HG03097 (cell line): ENCODE results near the gene TUBD1.
A peak's percentile ranks its signal among the peaks of the same experiment; 100 is the strongest.

Experiments
- ATAC-seq: cut with Tn5 transposase; IDR thresholded peaks from one replicate; pipeline ENCODE4 v1.9.1; 2021; ENCODE audit not compliant: unreplicated experiment, low FRiP score

Gene TUBD1

GRCh38 chr17:59827721-59828477, 64.8 kb downstream of the TUBD1 start:
- peak; percentile 20 for ATAC-seq

GRCh38 chr17:59826706-59827453, 65.9 kb downstream of the TUBD1 start:
- no peak for ATAC-seq

- ATAC-seq: no peak
Observed at GRCh38 chr17:59825533-59826322, 67.0 kb downstream of the TUBD1 start.

DNA sequence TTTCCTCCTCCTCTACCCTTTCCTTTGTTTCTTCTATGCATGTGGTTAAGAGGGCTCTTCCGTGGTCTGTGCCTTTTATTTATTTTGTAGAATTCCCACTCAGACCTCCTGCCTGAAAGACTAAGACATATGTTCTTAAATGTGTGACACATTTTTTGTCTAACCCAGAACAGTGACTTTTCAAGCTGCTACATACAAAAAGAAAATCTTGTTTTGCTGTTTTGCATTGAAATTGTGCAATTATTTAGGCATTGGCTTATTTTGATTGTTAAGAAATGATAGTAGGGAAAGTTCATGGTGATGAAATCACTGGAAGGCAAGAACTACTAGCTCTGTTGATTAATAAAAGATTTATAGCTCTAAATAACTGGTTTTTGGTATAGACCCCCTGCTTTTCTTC, 76.8 kb downstream of the TUBD1 start:
- ATAC-seq: no peak

DNA sequence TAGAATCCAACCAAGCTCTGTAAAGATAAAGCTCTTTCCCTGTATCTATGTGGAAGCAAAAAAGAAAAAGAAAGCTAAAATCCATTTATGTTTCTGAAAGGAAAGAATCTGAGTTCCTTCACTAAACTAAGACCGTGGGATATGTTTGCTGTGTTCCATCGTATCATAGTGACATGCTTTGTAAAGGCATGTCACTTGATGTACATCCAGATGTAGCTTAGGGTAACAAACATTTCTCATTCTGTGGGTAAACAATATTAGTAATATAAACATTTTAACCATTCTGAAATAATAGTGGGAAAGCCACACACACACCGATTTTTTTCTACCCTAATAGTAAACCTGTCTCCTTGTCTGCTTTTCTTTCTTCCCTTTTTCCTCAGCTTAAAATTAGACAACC, 78.1 kb downstream of the TUBD1 start:
- ATAC-seq: no peak

GRCh38 chr17:59814276-59814675, 78.5 kb downstream of the TUBD1 start:
- no peak for ATAC-seq

DNA sequence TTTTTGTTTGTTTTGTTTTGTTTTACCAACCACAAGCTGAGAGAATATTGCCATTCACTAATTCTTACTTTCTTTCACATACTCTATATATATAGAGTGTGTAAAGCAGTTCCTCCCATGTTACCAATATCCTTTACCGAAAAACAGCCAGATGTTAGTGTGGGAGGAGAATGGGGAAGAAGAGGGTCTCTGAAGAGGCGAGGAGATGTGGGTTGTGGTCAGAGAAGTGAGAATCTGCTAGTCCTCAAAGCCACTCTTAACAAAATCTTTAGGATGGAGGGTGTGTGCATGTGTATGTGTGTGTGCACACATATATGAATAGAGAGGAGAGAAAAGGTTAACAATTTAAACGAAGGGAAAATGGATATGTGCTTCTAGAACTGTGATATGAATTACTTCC, 80.6 kb downstream of the TUBD1 start:
- no peak for ATAC-seq

DNA sequence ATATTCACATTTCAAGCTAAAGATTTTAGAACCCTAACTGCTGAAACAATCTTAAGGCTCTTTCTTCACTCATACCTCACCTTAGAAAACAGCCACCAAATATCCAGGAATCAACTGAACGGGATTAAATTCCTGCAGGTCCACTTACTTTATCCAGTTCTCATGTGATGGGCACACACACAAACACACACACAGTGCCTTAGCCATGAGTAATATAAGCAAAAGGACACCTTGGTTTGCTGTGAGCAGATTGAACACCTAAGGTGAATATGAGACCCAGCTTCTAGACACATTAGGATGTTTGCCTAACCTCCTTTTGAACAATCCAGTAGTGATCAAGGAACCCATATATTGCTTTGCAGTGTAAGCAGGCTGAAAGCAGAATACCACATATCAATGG, 81.5 kb downstream of the TUBD1 start:
- no peak for ATAC-seq

DNA sequence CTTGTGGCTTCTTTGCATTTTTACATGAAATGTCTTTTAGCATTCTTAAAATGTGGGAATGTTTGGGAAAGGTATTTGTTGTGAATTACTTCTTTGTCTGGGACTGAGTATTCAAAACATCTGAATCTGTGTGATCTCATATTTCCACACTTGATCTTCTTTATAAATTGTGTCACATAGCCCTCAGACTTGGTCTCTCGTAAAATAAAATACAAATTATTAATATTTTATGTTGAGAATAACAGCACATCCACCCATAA, 81.9 kb downstream of the TUBD1 start:
- no peak for ATAC-seq
